ENCODE results near the gene YWHAQ. TPM values are rescaled to one million over a fixed set of nuclear protein-coding genes. Genes with fewer than 3 reads are reported as not detected.
A peak's percentile ranks its signal among the peaks of the same experiment; 100 is the strongest.
"Not testable (repeated sequence)": the region's sequence is repeated elsewhere in the genome, so short reads cannot be mapped to it uniquely, and the experiment has no call there.

YWHAQ gene
- total RNA-seq, 1 donor from 2014 or later, result 284 TPM

GRCh38 chr2:9555297-9556120 lies 75.3 kb downstream of the YWHAQ start, which contains the start of gene ADAM17:
Gene ADAM17 (minus strand): TSS chr2:9555830. CDS start chr2:9555605, 225 bp downstream.
- Histone ChIP-seq H3K4me3 (ENCODE audit: low read depth, low read length) (peak within 1 kb of the TSS; percentile 95), H3K27me3 (ENCODE audit: control insufficient read depth, insufficient read depth, low read length) (no peaks in the 10 kb centered on the region), H3K36me3 (ENCODE audit: control insufficient read depth, insufficient read depth, low read length) (no peaks in the 10 kb centered on the region)
- DNase-seq (ENCODE audit: low read depth), result peak; percentile 80
- peak; percentile 50 for TF ChIP-seq CTCF (IDR thresholded peaks at IDR 0.05; ENCODE audit: insufficient read depth, low read length, poor library complexity, severe bottlenecking)

- H3K36me3 ChIP-seq (ENCODE audit: control insufficient read depth, insufficient read depth, low read length), result no peaks in the 10 kb centered on the region
- TF ChIP-seq CTCF (IDR thresholded peaks at IDR 0.05; ENCODE audit: insufficient read depth, low read length, poor library complexity, severe bottlenecking), result no peak
- H3K27me3 ChIP-seq (ENCODE audit: control insufficient read depth, insufficient read depth, low read length), result no peaks in the 10 kb centered on the region
- DNase-seq (ENCODE audit: low read depth), result no peak
- peak overlapping the region; percentile 95 for H3K4me3 ChIP-seq (ENCODE audit: low read depth, low read length)
Measured at GRCh38 chr2:9554921-9555296, 75.9 kb downstream of the YWHAQ start.

DNA sequence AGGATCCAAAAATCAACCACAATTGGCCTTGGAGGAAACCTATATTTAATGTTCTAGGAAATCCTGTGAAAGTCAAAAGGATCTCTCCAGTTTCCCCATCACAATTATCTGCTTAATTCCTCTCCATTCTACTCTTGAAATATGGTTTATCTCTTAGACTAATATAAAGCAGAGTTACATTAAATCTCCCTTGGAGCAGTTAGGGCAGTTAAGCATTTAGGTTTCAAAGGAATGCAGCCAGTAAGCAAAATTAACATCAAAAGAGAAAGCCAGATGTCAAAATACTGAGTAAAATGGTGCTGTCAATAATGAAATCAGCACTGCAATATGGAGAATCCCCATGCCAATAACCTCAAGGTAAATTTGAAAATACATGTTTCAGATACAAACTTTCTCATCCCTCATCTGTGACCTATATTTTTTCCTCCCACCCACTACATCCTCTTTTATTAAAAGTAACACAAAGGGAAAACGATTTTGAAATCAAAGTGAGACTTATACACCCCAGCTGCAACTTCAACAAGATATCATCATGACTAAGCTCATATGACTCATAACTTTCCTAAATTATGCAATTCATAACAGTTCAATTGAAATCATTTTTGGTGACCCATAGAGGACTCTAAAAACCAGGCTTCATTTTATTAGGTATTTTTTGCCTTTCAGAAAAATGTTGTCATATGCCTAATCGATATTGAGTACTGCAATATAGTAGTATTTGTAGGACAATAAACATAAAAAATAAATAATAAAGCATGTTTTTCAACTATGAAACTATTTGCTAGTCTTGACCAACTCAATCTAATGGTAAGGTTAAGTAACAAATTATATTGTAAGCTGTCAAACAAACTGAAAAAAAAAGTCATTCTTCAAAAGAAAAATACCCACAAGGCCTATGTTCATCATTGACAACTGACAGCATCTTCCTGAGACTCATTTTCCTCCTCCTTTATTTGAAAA lies 78.3 kb downstream of the YWHAQ start:
- Histone ChIP-seq H3K27me3 (ENCODE audit: control insufficient read depth, insufficient read depth, low read length) (no peaks in the 10 kb centered on the region), H3K4me3 (ENCODE audit: low read depth, low read length) (no peak overlapping the region), H3K36me3 (ENCODE audit: control insufficient read depth, insufficient read depth, low read length) (no peaks in the 10 kb centered on the region)
- DNase-seq (ENCODE audit: low read depth), result no peak
- no peak for TF ChIP-seq CTCF (IDR thresholded peaks at IDR 0.05; ENCODE audit: insufficient read depth, low read length, poor library complexity, severe bottlenecking)

GRCh38 chr2:9550859-9551391 lies 79.9 kb downstream of the YWHAQ start:
- H3K36me3 ChIP-seq (ENCODE audit: control insufficient read depth, insufficient read depth, low read length); DNase-seq (ENCODE audit: low read depth); H3K4me3 ChIP-seq (ENCODE audit: low read depth, low read length); H3K27me3 ChIP-seq (ENCODE audit: control insufficient read depth, insufficient read depth, low read length): not testable (repeated sequence)

DNA sequence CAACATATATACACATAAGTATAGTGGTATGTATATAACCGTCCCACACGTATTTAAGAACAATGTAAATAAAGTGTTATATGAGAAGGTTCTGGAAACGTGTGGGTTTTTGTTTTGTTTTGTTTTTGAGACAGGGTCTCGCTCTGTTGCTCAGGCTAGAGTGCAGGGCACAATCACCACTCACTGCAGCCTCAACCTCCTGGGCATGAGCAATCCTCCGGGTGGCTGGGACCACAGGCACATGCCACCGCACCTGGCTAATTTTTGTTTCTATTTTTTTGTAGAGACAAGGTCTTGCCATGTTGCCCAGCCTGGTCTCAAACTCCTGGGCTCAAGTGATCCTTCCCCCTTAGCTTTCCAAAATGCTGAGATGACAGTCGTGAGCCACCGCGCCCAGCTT lies 81.4 kb downstream of the YWHAQ start:
- no peaks in the 10 kb centered on the region for H3K36me3 ChIP-seq (ENCODE audit: control insufficient read depth, insufficient read depth, low read length)
- no peak for TF ChIP-seq CTCF (IDR thresholded peaks at IDR 0.05; ENCODE audit: insufficient read depth, low read length, poor library complexity, severe bottlenecking)
- DNase-seq (ENCODE audit: low read depth), result no peak
- no peak overlapping the region for H3K4me3 ChIP-seq (ENCODE audit: low read depth, low read length)
- H3K27me3 ChIP-seq (ENCODE audit: control insufficient read depth, insufficient read depth, low read length), result no peaks in the 10 kb centered on the region

DNA sequence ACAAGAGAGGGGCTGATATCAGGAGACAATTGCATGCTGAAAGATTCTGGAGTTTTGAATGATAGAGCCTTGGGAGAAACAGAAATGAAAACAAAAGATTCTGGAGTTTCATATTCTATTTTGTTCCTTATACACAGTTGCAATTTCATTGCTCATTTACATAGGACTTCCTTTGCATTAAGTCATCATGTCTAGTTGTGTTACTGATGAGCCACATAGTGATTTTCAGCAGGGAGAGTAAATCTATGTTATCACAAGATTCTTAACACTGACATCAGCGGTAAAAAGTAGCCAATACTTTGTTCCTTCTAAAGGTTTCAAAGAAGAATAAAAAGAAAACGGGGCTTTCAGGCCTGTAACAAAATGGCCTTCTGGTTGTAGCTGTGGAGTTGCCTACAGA lies 82.3 kb downstream of the YWHAQ start:
- DNase-seq (ENCODE audit: low read depth), result no peak

More for the DNA sequence above, 82.3 kb downstream of the YWHAQ start:
- H3K4me3 ChIP-seq (ENCODE audit: low read depth, low read length), result no peak overlapping the region
- H3K36me3 ChIP-seq (ENCODE audit: control insufficient read depth, insufficient read depth, low read length), result no peaks in the 10 kb centered on the region
- TF ChIP-seq CTCF (IDR thresholded peaks at IDR 0.05; ENCODE audit: insufficient read depth, low read length, poor library complexity, severe bottlenecking), result no peak
- no peaks in the 10 kb centered on the region for H3K27me3 ChIP-seq (ENCODE audit: control insufficient read depth, insufficient read depth, low read length)

All from kidney epithelial cell (primary cell).